Esophagus muscularis mucosa (tissue), 4 donors: ENCODE results near the gene CEP164. TPM values are rescaled to one million over a fixed set of nuclear protein-coding genes. Genes with fewer than 3 reads are reported as not detected.

Experiments
- DNase-seq: peaks from one replicate; pipeline ENCODE4 v3.0.0-alpha.2; 2017; ENCODE audit errors: extremely low spot score
- H3K27ac ChIP-seq, 4 donors: fragments of 200-600 bp; sonication (generic); replicated peaks in 1 of 4; 1 replicate in 3 of 4; 2 replicates in 1 of 4; pipeline ENCODE4 v1.5.1; 2016 to 2019; ENCODE audit warnings: mild to moderate bottlenecking in 1 of 4
- H3K27me3 ChIP-seq, 4 donors: fragments of 200-600 bp; sonication (generic); one replicate each; pipeline versions ENCODE4 v1.5.1 to v1.6.0; 2016 to 2019
- H3K36me3 ChIP-seq, 4 donors: fragments of 200-600 bp; sonication (generic); one replicate each; pipeline ENCODE4 v1.5.1; 2016 to 2019
- H3K4me1 ChIP-seq, 4 donors: fragments of 200-600 bp; sonication (generic); one replicate each; pipeline ENCODE4 v1.5.1; 2016 to 2019
- H3K4me3 ChIP-seq, 4 donors: fragments of 200-600 bp; sonication (generic); 1 replicate in 2 of 4; 2 replicates in 2 of 4; pipeline ENCODE4 v1.5.1; 2016 to 2019; ENCODE audit warnings: mild to moderate bottlenecking in 4 of 4, moderate library complexity in 1 of 4
- H3K9me3 ChIP-seq, 4 donors: fragments of 200-600 bp; sonication (generic); 1 replicate in 3 of 4; 2 replicates in 1 of 4; pipeline ENCODE4 v1.5.1; 2016 to 2019
- CTCF ChIP-seq, 3 experiments: fragments of 200-600 bp in 2 of 3; fragments of 450-650 bp in 1 of 3; sonication (generic) in 2 of 3; IDR thresholded peaks; one replicate each; pipeline ENCODE4 v1.5.1; 2017 to 2019; ENCODE audit warnings: antibody characterized with exemption in 3 of 3, mild to moderate bottlenecking in 2 of 3, moderate library complexity in 1 of 3
- EP300 ChIP-seq: sonication (generic); formaldehyde crosslinking; IDR thresholded peaks from one replicate; pipeline ENCODE4 v1.6.1; 2017; ENCODE audit warnings: antibody characterized with exemption
- POLR2A ChIP-seq: fragments of 450-650 bp; IDR thresholded peaks from one replicate; pipeline ENCODE4 v1.6.1; 2017; ENCODE audit warnings: antibody characterized with exemption, moderate library complexity, mild to moderate bottlenecking, low read depth
- POLR2AphosphoS5 ChIP-seq, 2 donors: sonication (generic); formaldehyde crosslinking; IDR thresholded peaks; one replicate each; pipeline ENCODE4 v1.6.1; 2017; ENCODE audit warnings: antibody characterized with exemption in 2 of 2
- WGBS: methylation state at CpG from one replicate; pipeline ENCODE4 v1.1.5; 2018; 5-methylcytosine and 5-hydroxymethylcytosine counted together
- intact Hi-C: fragments of 100-400 bp; cut with DNase I; formaldehyde crosslinking; loops from one replicate; pipeline ENCODE4 v1.15.1; 2023
- total RNA-seq, 4 donors: library from RNA; depleted of rRNA; stranded (reverse); fragments of >200 nt; gene quantifications; one replicate each; pipeline versions ENCODE4 v1.1.0 to v1.2.1, GENCODE V29; 2016

The CEP164 gene
- total RNA-seq, 4 donors from 2014 or later = 16.4 to 21.2 (median 18.7) TPM

- DNase-seq = no peak
- WGBS = 86% methylated on average over 13 of the region's 16 CpGs
Measured at GRCh38 chr11:117461396-117462182, 133.9 kb downstream of the CEP164 start.

GRCh38 chr11:117462183-117462863 lies 134.7 kb downstream of the CEP164 start:
- 90% methylated on average over 15 of the region's 18 CpGs for WGBS
- H3K9me3 ChIP-seq = no peaks in the 10 kb centered on the region
- DNase-seq = no peak
- intact Hi-C loops = no loop called here
- no peak overlapping the region for H3K27ac ChIP-seq
- H3K36me3 ChIP-seq = peaks cover 0 to 4% (median 3%) of the 10 kb centered on the region in 4 donors
- H3K4me3 ChIP-seq = no peak overlapping the region
- no peak for TF ChIP-seq CTCF (IDR thresholded peaks at IDR 0.05)
- no peak for TF ChIP-seq EP300
- no peak for TF ChIP-seq POLR2AphosphoS5 (IDR thresholded peaks at IDR 0.05)
- TF ChIP-seq POLR2A = no peak
- H3K27me3 ChIP-seq = no peaks in the 10 kb centered on the region
- no peaks in the 10 kb centered on the region for H3K4me1 ChIP-seq

More at GRCh38 chr11:117461396-117462182, 133.9 kb downstream of the CEP164 start:
- Histone ChIP-seq H3K27me3 (no peaks in the 10 kb centered on the region), H3K4me1 (no peaks in the 10 kb centered on the region), H3K9me3 (no peaks in the 10 kb centered on the region), H3K36me3 (peaks cover 0 to 4% (median 3%) of the 10 kb centered on the region in 4 donors), H3K27ac (no peak overlapping the region), H3K4me3 (no peak overlapping the region)
- intact Hi-C loops = no loop called here
- TF ChIP-seq EP300 = no peak
- TF ChIP-seq POLR2A = no peak
- TF ChIP-seq POLR2AphosphoS5 (IDR thresholded peaks at IDR 0.05) = no peak
- TF ChIP-seq CTCF (IDR thresholded peaks at IDR 0.05) = no peak

GRCh38 chr11:117462864-117463247 lies 135.2 kb downstream of the CEP164 start:
- no peak overlapping the region for H3K4me3 ChIP-seq
- no peaks in the 10 kb centered on the region for H3K4me1 ChIP-seq
- no peaks in the 10 kb centered on the region for H3K27me3 ChIP-seq
- intact Hi-C loops = no loop called here
- TF ChIP-seq POLR2A = no peak
- no peak for TF ChIP-seq CTCF (IDR thresholded peaks at IDR 0.05)
- no peak for TF ChIP-seq POLR2AphosphoS5 (IDR thresholded peaks at IDR 0.05)
- TF ChIP-seq EP300 = no peak
- no peak for DNase-seq
- H3K27ac ChIP-seq = no peak overlapping the region
- no peaks in the 10 kb centered on the region for H3K9me3 ChIP-seq
- WGBS = 80% methylated on average over 8 of the region's 8 CpGs
- peaks cover 0 to 4% (median 3%) of the 10 kb centered on the region in 4 donors for H3K36me3 ChIP-seq

Other genes with a start within 250 kb of the CEP164 start
- 10 to 100 TPM; 39.5 to 53.5 (median 42.3) TPM for gene SIK3, start 229.4 kb upstream of the CEP164 start, total RNA-seq
- 10 to 100 TPM; 40.3 to 63.0 (median 47.4) TPM for gene PAFAH1B2, start 183.6 kb upstream of the CEP164 start, total RNA-seq
- gene SIDT2, start 149.1 kb upstream of the CEP164 start, total RNA-seq = 10 to 100 TPM; 26.5 to 34.1 (median 29.3) TPM
- over 10,000 TPM; 12,513 to 19,293 (median 14,679) TPM for gene TAGLN, start 128.5 kb upstream of the CEP164 start, total RNA-seq
- gene PCSK7, start 95.8 kb upstream of the CEP164 start, total RNA-seq = 10 to 100 TPM; 27.8 to 43.7 (median 31.9) TPM
- gene RNF214, start 95.2 kb upstream of the CEP164 start, total RNA-seq = 10 to 100 TPM; 12.4 to 21.5 (median 18.4) TPM
- gene BACE1-AS, start 36.5 kb upstream of the CEP164 start, total RNA-seq = 10 to 100 TPM in 3 of 4 donors, 1 to 10 TPM in 1; 7.5 to 13.2 (median 11.1) TPM
- gene BACE1, start 11.6 kb upstream of the CEP164 start, total RNA-seq = 10 to 100 TPM; 20.8 to 37.7 (median 23.9) TPM